Pancreas (tissue), 10 donors: ENCODE results near the gene ATRNL1. TPM values are rescaled to one million over a fixed set of nuclear protein-coding genes. Genes with fewer than 3 reads are reported as not detected.
"Not testable (repeated sequence)": the region's sequence is repeated elsewhere in the genome, so short reads cannot be mapped to it uniquely, and the experiment has no call there.

Experiments
- ATAC-seq, 4 donors: fragments of 200-7000 bp; cut with Tn5 transposase; one replicate each; pipeline versions ENCODE4 v1.8.0 to v1.9.1; 2020; ENCODE audit warnings: mild to moderate bottlenecking in 4 of 4, moderate library complexity in 4 of 4
- DNase-seq, 6 donors: peaks; one replicate each; pipeline ENCODE4 v3.0.0-alpha.2; 2020
- FAIRE-seq: peaks from 2 replicates; lab custom pipeline; 2012; peaks lifted over from hg19 to GRCh38; lab: Jason Lieb, UNC
- H3K27ac ChIP-seq, 4 donors: fragments of 200-600 bp; sonication (generic); 1 replicate in 3 of 4; 2 replicates in 1 of 4; pipeline versions ENCODE4 v1.5.0 to v1.8.0; 2020
- H3K27me3 ChIP-seq, 4 donors: fragments of 200-600 bp; one replicate each; pipeline ENCODE4 v1.8.0; 2021
- H3K36me3 ChIP-seq, 3 donors: fragments of 200-600 bp; sonication (generic) in 1 of 3; one replicate each; pipeline versions ENCODE4 v1.5.0 to v1.8.0; 2020 to 2021
- H3K4me1 ChIP-seq, 3 donors: fragments of 200-600 bp; one replicate each; pipeline ENCODE4 v1.8.0; 2021
- H3K4me3 ChIP-seq, 4 donors: fragments of 200-600 bp; sonication (generic) in 2 of 4; one replicate each; pipeline versions ENCODE4 v1.5.0 to v1.8.0; 2020 to 2021
- H3K9me3 ChIP-seq, 4 donors: fragments of 200-600 bp; one replicate each; pipeline ENCODE4 v1.8.0; 2021
- CTCF ChIP-seq, 4 donors: fragments of 200-600 bp; sonication (generic) in 3 of 4; IDR thresholded peaks; one replicate each; pipeline versions ENCODE4 v1.5.0 to v1.8.0; 2021; ENCODE audit warnings: antibody characterized with exemption in 4 of 4
- WGBS, 2 donors: extraction: QIAGEN DNeasy Blood & Tissue Kit; methylation state at CpG; one replicate each; pipeline ENCODE4 v1.1.7; 2013; 5-methylcytosine and 5-hydroxymethylcytosine counted together
- intact Hi-C, 3 donors: fragments of 100-400 bp; cut with DNase I; formaldehyde crosslinking; loops; one replicate each; pipeline versions ENCODE4 v1.11.1 to v1.14.2; 2022
- polyA plus RNA-seq, 2 donors: library from polyadenylated mRNA; stranded (reverse); fragments of 200-250 nt; gene quantifications; one replicate each; pipeline ENCODE4 v1.2.3, GENCODE V29; 2013
- total RNA-seq, 6 donors: library from RNA; stranded (reverse); fragmentation: NEBNext Ultra II Directional in 4 of 6; extraction: Animal tissue kit (Norgen Biotek cat#: 25700) in 4 of 6; gene quantifications; one replicate each; pipeline versions ENCODE4 v1.2.1 to v1.2.4, GENCODE V29; 2021 to 2023
- donor health status: healthy with polysubstance abuse.
- donor health status: DM: no; HTN: no; CAD: no; lungs with moderate emphysema.
- donor health status: DM: no; HTN: no; CAD: no.
- donor health status: control.
- donor health status: control.
- donor health status: Bipolar disorder and iron deficiency.
- donor health status: DM: yes; HTN: yes; CAD: no.
- donor health status: DM: no; HTN: no; CAD: no.
- donor health status: DM: no; HTN: no; CAD: no.
- donor health status: DM: yes; HTN: yes; CAD: no.

ATRNL1 gene
- total and polyA plus RNA-seq, 8 donors, result 0.91 to 5.7 (median 3.9) TPM

- ATAC-seq (no peak), FAIRE-seq (no peak), DNase-seq (no peak)
- H3K9me3 ChIP-seq, result no peaks in the 10 kb centered on the region
- H3K4me3 ChIP-seq, result no peak overlapping the region
- intact Hi-C loops, result no loop called here
- H3K36me3 ChIP-seq, result no peaks in the 10 kb centered on the region
- WGBS, 2 donors, result 58 to 80% methylated on average over 1 of the region's 1 CpG
- TF ChIP-seq CTCF (IDR thresholded peaks at IDR 0.05), result no peak
- H3K4me1 ChIP-seq, result no peaks in the 10 kb centered on the region
- no peaks in the 10 kb centered on the region for H3K27me3 ChIP-seq
- no peak overlapping the region for H3K27ac ChIP-seq
Measured at GRCh38 chr10:115103700-115104099, 10.5 kb downstream of the ATRNL1 start.

DNA sequence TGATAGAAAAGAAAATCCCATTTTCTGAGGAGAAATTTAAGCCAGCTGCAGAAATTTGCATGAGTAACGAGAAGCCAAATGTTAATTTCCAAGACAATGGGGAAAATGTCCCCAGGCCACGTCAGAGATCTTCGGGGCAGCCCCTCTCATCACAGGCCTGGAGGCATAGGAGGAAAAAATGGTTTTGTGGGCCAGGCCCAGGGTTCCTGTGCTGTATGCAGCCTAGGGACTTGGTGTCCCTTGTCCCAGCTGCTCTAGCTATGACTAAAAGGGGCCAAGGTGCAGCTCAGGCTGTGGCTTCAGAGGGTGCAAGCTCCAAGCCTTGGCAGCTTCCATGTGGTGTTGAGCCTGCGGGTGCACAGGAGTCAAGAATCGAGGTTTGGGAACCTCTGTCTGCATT, 12.2 kb downstream of the ATRNL1 start:
- intact Hi-C loops, H3K4me1 ChIP-seq, ATAC-seq, H3K27ac ChIP-seq, H3K9me3 ChIP-seq, FAIRE-seq, DNase-seq, H3K27me3 ChIP-seq, H3K4me3 ChIP-seq, H3K36me3 ChIP-seq: not testable (repeated sequence)
- 91 to 92% methylated on average over 5 of the region's 5 CpGs for WGBS, 2 donors

GRCh38 chr10:115107830-115108229, 14.7 kb downstream of the ATRNL1 start:
- FAIRE-seq (no peak), ATAC-seq (no peak), DNase-seq (no peak)
- H3K36me3 ChIP-seq, result no peaks in the 10 kb centered on the region
- intact Hi-C loops, result no loop called here
- H3K27ac ChIP-seq, result no peak overlapping the region
- TF ChIP-seq CTCF (IDR thresholded peaks at IDR 0.05), result no peak
- H3K9me3 ChIP-seq, result no peaks in the 10 kb centered on the region
- 91 to 92% methylated on average over 3 of the region's 3 CpGs for WGBS, 2 donors
- no peak overlapping the region for H3K4me3 ChIP-seq
- H3K4me1 ChIP-seq, result no peaks in the 10 kb centered on the region
- no peaks in the 10 kb centered on the region for H3K27me3 ChIP-seq

DNA sequence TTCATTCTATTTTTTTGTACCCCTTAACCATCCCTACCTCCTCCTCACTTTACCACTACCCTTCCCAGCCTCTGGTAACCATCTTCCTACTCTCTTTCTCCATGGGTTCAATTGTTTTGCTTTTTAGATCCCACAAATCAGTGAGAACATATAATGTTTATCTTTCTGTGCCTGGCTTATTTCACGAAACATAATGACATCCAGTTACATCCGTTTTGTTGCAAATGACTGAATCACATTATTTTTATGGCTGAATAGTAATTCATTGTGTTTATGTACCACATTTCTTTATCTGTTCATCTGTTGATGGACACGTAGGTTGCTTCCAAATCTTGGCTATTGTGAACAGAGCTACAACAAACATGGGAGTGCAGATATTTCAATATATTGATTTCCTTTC, 24.1 kb downstream of the ATRNL1 start:
- Histone ChIP-seq H3K9me3 (no peaks in the 10 kb centered on the region), H3K27me3 (no peaks in the 10 kb centered on the region), H3K36me3 (no peaks in the 10 kb centered on the region), H3K4me3 (no peak overlapping the region), H3K4me1 (no peaks in the 10 kb centered on the region), H3K27ac (no peak overlapping the region)
- ATAC-seq, result no peak
- no peak for TF ChIP-seq CTCF (IDR thresholded peaks at IDR 0.05)
- no peak for FAIRE-seq
- intact Hi-C loops, result loop anchor here in 1 of 3 donors (10.0 kb wide), 1 partner anchor 232 kb away; no protein-coding TSS in a partner anchor
- no peak for DNase-seq
- WGBS, 2 donors, result 76 to 88% methylated on average over 3 of the region's 3 CpGs

DNA sequence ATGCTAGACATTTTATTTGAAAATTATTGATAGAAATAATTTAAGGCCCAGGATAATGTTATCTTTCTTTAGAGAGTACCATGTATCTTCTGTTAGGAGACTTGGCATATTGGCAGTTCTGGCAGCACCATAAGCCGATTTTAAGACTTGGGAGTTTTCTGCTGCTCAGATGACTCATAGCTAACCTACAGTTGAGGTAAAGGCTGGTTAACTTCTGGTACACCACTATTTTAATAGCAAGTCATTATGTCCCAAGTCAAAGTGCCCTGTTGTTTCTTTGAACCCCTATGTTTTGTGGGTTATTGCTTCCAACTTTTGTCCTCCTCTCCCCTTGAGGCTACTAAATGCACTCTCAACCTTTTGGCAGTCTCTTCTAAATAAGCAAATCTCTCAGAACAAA, 25.2 kb downstream of the ATRNL1 start:
- Histone ChIP-seq H3K36me3 (no peaks in the 10 kb centered on the region), H3K4me1 (no peaks in the 10 kb centered on the region), H3K27me3 (no peaks in the 10 kb centered on the region), H3K4me3 (no peak overlapping the region), H3K27ac (no peak overlapping the region), H3K9me3 (no peaks in the 10 kb centered on the region)
- intact Hi-C loops, result loop anchor here in 1 of 3 donors (10.0 kb wide), 1 partner anchor 234 kb away; no protein-coding TSS in a partner anchor
- no peak for FAIRE-seq
- no peak for DNase-seq
- TF ChIP-seq CTCF (IDR thresholded peaks at IDR 0.05), result no peak
- ATAC-seq, result no peak
- WGBS, 2 donors, result 63 to 81% methylated on average over 1 of the region's 1 CpG
